ENCODE measurements around the gene CD209.

Gene CD209

GRCh38 chr19:7705387-7706187 lies 41.7 kb downstream of the CD209 start:
- no peak for DNase-seq (ENCODE audit: low read depth)

GRCh38 chr19:7704280-7705060 lies 42.9 kb downstream of the CD209 start:
- no peak for DNase-seq (ENCODE audit: low read depth)

DNA sequence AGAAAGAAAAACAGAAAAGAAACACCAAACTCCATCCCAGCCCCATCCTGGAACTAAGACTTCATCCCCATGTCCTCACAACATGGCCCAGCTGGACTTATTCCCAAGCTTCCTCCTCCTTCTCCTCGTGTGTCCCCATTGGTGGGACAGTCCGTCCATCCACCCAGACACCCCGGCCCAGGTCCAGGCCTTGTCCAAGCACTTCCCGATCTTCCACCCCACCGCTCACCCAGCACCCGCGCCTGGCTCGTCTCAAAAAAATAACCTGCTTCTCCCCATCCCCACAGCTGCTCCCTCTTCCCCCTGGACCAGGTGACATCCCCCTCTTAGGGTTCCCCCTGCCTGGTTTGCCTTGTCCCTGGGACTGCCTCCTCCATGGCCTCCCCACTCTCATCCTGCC lies 44.0 kb downstream of the CD209 start:
- DNase-seq (ENCODE audit: low read depth): no peak

- no peak for DNase-seq (ENCODE audit: low read depth)
Measured at GRCh38 chr19:7701654-7702457, 45.5 kb downstream of the CD209 start, which contains the start of gene FCER2. Gene FCER2 (minus strand): TSS chr19:7702131. CDS start chr19:7699760, 2,371 bp downstream.

DNA sequence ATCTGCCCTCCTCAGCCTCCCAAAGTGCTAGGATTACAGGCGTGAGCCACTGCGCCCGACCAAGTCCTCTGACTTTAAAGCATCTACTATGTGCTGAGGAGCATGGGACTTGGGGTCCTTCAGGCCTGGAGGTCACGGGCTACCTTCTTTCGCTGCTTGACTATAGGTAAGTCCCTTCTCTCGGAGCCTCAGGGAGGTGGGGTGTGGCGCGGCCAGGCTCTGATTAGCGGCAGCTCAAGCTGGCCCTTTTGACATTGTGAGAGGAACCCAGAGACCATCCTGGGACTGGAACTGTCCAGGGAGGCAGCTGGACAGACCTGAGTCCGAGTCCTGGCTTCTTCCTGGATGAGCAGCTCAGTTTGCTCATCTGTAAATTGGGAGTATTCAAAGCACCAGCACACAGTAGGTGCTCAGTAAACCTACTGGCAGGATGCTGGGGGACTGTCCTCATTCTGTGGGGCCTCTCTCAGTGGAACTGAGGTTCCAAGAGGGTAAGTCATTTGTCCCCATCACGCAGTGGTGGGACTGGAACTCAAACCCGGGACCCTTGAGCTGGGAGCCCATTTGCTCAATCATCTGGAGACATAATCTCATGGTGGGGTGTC lies 46.2 kb downstream of the CD209 start:
- DNase-seq (ENCODE audit: low read depth): no peak

DNA sequence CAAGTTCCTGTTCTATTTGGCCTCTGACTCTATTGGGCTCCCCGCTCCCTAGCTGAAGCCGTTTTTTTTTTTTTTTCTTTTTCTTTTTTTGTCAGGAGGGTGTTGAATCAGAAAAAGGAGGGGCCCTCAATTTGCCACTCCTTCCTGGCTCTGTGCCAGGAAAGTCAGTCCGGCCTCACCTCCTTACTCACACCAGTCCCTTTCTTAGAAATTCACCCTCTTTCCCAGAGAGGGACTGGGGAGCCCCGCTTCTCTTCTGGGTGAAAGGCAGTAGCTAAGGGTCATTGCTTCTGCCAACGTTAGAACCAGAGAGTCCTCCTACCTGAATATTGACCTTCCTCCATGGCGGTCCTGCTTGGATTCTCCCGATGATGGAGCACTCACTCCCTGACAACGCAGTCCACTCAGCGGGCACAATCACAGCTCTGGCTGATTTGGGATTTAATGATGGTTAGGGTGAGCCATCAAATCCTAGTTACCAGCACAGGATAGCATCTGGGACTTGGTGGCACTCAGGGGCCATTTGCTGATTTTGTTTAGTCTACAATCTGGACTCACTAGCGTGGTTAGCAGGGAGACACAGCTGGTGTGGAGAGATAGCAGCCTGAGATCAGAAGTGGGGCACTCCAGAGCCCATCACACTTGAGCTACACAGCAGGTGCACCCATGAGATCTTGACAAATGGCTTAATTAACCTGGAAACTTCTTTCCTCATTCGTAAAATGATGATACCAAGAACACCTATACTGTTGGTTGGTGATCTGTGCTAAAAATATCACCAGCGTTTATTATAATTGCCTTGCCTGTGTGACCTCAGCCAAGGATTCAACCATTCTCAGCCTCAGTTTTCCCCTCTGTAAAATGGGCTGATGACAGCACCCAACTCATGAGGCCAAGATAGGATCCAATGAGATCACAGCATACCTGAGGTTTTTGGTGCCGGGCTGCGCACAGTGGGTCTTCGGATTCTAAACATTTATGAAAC lies 47.6 kb downstream of the CD209 start:
- no peak for DNase-seq (ENCODE audit: low read depth)

DNA sequence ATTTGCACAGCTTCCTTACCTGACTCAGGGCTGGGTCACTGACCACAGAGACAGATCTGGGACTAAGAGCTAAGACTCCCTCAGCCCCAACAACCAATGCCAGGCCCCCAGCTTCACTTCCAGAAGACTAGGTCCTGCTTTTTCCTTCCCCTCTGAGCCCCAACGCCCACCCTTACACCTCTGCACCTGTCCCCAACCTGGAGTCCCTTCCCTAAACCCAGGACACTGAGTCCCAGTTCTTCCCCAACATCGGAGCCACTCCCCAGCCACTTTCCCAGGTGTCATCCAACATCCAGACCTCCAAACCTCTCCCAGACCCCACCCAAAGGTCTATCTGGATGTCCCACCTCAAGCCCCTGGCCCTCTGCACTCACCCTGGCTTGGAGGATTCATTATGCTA lies 48.3 kb downstream of the CD209 start:
- DNase-seq (ENCODE audit: low read depth): no peak

DNA sequence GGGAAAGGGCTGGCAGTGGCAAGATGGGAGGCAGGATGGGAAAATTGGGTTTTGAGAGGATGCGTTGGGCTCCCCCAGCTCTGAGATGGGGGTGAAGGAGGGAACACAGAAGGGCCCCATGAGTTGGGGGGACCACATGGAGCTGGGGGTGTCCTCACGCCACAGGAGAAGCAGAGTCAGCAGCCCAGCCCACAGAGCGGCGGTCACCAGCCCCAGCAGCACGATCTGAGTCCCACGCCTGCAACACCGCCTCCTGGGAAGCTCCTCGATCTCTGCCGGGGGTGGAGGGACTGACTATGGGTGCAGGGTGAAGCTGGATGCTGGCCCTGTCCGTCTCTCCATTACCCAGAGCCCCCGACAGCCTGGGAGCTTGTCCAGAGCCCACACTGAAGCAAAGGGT lies 48.8 kb downstream of the CD209 start:
- no peak for DNase-seq (ENCODE audit: low read depth)

DNA sequence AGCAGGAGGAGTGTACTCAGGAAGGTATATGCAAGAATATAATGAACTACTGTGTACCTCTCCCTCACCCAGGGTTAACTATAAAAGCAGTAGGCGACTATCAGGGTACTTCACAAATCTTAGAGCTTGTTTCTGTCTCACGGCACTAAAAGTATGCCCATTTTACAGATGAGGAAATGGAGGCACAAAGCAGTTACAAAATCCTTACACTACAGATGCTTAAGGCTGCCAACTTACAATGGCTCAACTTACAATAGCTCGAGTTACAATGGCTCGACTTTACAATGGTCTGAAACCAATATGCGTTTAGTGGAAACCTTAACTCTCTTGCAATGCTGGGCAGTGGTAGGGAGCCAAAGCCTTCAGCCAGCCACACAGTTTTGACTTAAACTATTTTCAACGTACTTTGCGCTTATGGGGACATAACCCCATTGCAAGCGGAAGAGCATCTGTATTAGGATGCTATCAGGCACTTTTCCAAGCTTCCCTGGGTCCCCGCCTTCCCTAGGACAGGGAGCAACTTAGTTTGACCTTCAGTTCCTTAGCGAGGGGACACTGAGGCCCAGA lies 49.5 kb downstream of the CD209 start:
- no peak for DNase-seq (ENCODE audit: low read depth)

GRCh38 chr19:7694499-7694898 lies 52.8 kb downstream of the CD209 start:
- no peak for DNase-seq (ENCODE audit: low read depth)

- no peak for DNase-seq (ENCODE audit: low read depth)
Measured at GRCh38 chr19:7692417-7693088, 54.8 kb downstream of the CD209 start.

DNA sequence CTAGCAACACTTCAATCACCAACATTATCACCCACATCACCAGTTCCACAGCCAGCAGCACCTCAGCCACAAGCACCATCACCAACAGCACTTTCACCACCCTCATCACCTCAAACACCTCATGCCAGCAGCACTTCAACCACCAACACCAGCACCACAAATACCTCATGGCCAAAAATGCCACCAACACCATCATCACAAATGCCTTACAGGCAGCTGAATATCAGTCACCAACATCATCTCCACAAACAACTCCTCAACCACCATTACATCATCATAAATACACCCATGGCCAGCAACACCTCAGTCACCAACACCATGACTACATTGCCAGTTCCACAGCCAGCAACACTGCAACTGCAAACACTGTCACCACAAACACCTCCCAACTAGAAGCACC lies 55.8 kb downstream of the CD209 start:
- no peak for DNase-seq (ENCODE audit: low read depth)

GRCh38 chr19:7690779-7691258 lies 56.5 kb downstream of the CD209 start:
- no peak for DNase-seq (ENCODE audit: low read depth)

All from stromal cell of bone marrow (primary cell).